IPS-NIHi7 (cell line): ENCODE data around the gene FKBP8.
A peak's percentile ranks its signal among the peaks of the same experiment; 100 is the strongest.

Source experiments
- DNase-seq: peaks from one replicate; pipeline ENCODE4 v3.0.0; 2012; ENCODE audit warnings: mixed read lengths; ENCODE audit errors: extremely low spot score

Gene FKBP8

GRCh38 chr19:18502246-18502637, 41.1 kb downstream of the FKBP8 start:
- no peak for DNase-seq

DNA sequence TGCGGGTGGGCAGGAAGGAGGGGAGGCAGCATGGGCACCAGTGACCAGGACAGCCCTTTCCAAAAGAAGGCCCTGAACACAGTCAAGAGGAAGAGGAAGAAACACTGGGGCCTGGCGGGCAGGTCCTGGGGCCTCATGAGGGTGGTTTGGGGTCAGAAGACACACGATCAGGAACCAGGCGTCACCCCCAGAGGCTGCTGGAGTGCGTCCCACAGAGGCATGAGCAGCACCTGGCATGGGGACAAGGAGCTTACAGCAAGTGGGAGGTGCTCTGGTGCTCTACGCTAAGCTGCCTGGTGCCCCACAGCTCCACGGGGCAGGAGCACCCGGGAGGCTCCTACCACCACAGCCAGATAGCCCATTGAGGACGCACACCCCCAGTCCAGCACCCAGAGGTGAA, 41.5 kb downstream of the FKBP8 start:
- DNase-seq = no peak

- no peak for DNase-seq
These were observed 42.0 kb downstream of the FKBP8 start for GRCh38 chr19:18501351-18501750.

DNA sequence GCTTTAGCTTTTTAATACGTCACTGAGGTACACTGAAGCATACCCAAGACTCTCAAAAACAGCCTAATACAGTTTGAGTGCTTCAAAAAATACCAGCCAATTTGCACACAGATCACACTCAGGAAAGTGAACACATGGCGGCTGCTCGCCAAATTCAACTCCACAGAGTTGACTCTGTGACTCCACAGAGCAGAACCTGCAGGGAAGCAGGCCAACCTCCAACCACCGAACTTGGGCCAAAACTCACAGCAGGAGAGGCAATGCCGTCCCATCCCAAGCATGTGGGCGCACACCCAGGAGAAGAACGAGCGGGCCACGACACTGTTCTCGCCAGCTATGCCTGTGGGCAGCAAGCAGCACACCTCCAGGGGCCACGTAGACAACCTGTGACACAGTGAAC, 42.6 kb downstream of the FKBP8 start:
- no peak for DNase-seq

- DNase-seq = no peak
These were observed 43.0 kb downstream of the FKBP8 start for GRCh38 chr19:18500376-18500775.

GRCh38 chr19:18499055-18499775, 44.2 kb downstream of the FKBP8 start:
- DNase-seq = no peak

GRCh38 chr19:18496980-18497256, 46.5 kb downstream of the FKBP8 start:
- no peak for DNase-seq

GRCh38 chr19:18496167-18496979, 47.0 kb downstream of the FKBP8 start:
- no peak for DNase-seq

DNA sequence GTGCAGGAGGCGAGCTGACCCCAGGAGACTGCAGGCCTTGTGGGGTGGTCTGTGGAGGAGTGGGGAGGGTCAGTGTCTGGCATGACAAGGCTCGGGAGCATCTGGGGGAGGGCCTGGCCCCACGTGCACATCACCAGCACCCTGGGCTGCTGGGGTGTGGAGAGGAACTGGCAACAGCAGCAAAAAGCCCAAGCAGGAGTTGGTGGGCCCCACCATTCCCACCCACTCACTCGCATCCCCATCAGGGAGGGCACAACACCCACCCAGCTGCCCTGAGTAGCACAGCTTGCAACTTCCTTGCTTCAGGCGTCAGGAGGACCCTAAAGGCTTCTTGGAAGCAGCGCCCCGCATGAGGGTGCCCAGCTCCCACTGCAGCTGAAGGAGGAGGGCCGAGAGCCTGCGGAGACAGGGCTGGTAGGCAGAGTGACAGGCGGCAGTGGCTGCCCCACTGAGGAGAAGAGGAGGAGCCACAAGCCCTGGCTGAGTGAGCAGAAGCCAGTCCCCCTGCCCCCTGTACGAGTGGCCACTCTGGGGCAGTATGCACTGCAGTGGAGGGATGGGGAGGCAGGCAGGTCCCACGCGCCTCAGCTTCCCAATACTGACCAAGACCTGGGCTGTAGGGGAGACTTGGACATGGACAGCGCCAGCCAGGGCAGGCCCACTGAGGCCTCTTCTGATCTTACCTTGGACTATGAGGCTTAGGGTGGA, 48.0 kb downstream of the FKBP8 start:
- DNase-seq = peak; percentile 53

DNA sequence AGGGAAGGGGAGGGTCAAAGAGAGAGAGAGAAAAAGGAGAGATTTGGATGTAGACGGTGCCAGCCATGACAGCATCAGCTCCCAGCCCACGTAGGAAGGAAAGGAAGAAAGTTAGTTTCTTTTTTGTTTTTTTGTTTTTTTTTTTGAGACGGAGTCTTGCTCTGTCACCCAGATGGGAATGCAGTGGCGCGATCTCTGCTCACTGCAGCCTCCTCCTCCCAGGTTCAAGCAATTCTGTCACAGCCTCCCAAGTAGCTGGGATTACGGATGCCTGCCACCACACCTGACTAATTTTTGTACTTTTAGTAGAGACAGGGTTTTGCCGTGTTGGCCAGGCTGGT, 49.1 kb downstream of the FKBP8 start:
- DNase-seq = no peak

DNA sequence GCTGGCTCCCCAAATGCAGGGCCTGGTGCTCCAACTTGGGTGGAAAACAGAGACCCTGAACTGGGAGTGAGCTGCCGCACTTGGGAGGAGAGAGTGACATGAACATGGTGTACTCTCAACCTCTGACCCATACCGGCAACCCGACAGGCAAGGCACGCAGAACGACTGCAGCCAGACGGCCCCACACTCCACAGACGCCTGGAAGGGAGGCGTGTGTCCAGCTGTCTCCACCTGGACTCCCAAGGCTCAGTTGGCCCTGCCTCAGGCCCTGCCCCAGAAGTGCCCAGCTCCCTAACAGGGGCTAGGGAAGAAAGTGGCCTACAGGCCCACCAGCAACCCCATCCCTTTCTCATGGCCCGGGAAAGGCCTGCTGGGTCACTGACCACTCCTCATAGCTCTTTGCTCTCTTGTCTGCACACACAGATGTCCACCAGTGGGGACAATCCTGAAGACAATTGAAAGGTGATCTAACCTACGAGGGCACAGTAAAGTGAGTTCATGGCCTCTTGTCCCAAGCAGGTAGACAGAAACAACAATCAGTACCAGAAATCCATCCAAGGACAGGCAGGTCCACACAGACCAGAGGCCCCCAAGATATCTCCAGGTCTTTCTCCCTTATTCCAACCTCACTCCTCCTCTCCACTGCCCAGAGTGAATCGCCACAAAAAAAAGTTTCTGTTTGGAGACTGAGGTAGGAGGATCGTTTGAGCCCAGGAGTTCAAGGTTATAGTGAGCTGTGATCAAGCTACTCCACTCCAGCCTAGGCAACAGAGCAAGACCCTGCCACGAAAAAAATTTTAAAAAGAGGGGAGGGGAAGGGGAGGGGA, 49.7 kb downstream of the FKBP8 start:
- no peak for DNase-seq

DNA sequence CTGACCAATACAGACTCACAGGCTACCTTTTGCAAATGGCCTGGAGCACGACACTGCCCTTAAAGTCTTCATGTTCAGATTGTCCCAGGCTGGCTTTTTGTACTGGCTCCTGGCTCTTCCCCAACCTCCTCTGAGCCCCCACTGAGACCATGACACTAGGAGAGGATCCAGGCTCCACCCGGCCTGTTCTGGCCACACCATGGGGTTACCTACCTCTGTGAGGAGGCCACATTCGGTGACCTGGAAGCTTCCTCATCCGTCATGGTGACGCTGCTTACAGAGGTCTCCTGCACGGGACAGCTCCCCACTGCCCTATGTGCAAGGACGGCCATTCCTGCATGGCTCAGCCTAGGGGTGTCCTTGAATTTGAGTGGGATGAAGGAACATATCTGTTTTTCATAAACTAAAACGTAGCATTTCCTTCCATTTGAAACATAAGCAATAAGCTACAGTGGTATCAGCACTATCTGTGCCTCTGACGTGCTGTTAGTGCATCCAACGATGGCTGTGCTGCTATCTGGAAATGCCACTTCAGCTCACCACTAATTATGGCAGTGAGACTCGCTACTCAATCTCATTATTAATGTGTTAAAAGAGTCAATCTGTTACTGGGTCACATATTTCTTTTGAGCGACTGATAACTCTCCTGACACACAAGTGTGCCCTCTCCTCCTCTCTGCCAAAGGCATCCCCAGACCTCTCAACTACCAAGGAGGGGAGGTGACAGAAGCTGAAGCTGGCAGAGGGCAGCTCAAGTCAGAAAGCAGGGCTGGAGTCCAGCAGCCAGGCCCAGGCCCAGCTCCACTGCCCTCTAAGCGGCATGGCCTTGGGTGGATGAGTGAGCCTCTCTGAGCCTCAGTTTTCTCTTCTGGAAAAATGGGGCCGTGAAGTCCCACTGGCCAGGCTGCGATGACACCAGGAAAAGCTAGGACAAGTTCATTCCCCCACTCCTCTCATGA, 51.1 kb downstream of the FKBP8 start:
- DNase-seq = no peak

DNA sequence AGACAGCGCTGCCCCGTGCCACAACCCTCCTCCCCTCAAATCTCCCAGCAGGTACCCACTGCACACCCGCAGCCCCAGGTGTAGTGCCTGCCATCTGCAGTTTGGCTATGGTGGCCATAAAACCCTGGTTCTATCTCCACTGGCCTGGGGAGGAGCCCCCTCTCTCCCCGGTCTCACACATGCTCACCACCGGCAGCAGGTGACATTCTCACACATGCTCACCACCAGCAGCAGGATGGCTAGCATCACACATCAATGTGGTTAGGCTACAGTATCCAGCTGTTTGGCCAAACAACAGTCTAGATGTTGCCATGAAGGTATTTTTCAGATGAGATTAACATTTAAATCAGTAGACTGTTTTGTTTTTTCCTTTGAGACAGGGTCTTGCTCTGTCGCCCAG, 52.6 kb downstream of the FKBP8 start:
- no peak for DNase-seq

GRCh38 chr19:18489627-18490184, 53.7 kb downstream of the FKBP8 start:
- no peak for DNase-seq

DNA sequence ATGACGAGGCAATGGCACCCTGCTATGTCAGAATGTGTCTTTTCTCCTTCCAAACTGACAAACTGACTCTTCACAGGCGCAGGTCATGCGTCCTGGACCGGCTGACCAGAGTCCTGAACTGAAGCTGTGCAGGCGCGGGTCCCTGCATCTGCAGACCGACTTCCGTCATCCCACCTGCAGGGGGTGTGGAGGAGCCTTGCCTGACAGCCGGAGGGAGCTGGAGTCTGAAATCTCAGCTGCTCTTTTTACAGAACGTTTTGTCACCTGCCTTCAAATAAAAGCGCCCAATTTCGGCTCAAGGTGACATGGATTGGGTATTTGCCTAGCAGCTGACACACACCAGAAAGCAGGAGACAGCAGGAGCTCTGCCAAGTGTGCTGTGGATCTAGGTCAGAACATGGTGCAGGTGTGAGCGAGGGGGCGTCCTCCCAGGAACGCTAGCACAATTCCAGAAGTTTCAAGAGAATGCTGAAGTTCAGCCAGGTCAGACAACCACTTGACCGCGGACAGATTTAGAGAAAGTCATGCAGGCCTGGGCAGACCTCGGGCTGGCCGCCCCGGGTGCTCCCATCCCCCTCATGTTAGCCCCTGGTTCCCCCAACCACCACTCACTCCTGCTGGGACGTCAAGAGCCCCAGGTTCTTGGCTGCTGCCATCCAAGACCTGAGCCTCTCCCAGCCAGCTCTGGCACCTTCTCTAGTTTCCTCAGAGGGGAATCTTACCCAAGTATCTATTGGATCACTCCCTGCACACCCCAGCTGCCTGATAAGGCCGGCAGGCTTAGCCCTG, 54.3 kb downstream of the FKBP8 start:
- DNase-seq = peak; percentile 86

DNA sequence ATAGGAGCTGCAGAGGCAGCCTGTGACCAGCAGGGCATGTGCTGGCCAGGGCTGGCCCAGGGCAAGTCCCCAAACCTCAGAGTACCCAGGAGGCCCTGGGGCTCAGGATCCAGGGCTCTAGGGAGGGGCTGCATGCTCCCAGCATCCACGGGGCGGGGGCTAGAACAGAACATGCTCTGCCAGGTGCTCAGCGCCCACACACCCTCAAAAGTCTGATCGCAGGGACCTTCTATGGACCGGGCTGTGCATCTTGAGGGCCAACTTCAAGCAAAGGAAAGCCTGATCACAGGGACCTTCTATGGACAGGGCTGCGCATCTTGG, 55.0 kb downstream of the FKBP8 start:
- no peak for DNase-seq

DNA sequence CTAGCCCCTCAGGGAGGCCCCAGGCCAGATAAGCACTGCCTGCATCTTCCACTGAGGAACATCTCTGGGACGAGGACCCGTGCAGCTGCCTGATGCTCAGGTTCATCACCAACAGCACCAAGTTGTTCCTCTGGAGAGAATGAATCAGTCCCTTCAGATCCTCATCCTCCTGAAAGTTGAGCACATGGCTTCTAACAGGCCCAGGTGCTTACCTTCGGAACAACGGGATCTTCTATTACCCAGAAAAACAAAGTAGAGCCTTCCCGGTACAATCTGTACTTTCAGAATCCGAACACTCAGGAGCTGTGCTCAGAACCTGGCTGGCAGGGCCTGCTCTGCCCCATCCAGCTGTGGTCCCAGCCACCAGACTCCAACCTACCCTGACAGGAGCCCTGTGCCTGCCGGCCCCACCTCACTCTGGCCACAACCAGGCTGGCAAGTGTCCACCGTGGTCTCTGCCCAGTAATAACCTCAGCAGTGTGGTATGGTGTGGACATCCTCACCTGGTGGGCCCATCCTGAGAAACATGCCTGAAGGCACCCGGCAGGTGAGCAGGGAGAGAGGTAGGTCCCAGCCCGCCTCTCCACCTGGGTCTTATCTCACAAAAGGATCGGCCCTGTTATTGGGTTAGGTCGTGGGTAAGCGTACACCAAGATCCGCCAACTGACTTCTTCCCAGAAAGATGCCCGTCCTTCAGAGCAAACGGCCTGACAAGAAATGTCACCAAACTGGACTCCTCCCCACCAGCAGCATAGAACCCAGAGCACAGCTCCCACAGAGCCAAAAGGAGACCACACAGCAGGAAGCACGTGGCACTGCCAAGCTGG, 55.6 kb downstream of the FKBP8 start:
- DNase-seq = no peak

DNA sequence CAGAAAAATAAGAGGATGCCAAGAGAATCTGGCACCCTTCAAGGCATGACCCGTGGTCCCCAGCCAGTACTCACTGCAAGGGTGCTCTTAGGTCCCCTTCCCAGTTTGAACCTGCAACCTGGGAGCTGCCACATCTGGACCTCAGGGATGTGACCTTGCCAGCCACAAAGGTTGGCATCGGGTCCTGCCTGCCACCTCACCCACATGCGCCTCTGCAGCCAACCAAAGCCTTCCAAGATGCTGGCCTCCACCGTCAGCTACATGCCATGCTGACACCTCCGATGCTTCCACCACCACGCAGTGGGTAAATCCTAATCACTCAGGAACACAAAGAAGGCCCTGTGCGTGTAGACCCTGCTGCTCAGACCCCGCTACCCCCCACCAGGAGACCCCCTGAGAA, 56.6 kb downstream of the FKBP8 start:
- DNase-seq = no peak

DNA sequence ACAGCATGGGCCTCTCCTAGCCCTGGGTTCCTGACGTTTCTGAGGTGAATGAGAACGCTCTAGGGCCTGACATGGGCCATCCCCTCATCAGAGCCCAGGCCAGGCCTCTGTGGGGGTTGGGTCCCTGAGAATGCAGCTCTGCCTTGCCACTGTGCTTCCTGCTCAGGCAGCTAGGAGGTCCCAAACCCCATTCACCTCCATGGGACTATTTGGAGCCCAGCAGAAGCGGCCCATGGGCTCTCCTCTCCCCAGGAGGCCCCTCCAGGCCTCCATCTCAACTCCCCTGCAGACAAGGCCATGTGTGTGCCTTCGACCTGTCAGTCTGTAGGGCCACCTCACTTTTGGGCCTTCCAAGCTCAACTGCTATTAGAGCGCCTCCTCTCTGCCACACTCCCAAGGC, 58.4 kb downstream of the FKBP8 start:
- DNase-seq = no peak
